ENCODE measurements around the gene SLC51A. TPM values are rescaled to one million over a fixed set of nuclear protein-coding genes. Genes with fewer than 3 reads are reported as not detected.

SLC51A gene
- total RNA-seq, 4 donors from 2014 or later, result 25.6 to 284 (median 204) TPM

DNA sequence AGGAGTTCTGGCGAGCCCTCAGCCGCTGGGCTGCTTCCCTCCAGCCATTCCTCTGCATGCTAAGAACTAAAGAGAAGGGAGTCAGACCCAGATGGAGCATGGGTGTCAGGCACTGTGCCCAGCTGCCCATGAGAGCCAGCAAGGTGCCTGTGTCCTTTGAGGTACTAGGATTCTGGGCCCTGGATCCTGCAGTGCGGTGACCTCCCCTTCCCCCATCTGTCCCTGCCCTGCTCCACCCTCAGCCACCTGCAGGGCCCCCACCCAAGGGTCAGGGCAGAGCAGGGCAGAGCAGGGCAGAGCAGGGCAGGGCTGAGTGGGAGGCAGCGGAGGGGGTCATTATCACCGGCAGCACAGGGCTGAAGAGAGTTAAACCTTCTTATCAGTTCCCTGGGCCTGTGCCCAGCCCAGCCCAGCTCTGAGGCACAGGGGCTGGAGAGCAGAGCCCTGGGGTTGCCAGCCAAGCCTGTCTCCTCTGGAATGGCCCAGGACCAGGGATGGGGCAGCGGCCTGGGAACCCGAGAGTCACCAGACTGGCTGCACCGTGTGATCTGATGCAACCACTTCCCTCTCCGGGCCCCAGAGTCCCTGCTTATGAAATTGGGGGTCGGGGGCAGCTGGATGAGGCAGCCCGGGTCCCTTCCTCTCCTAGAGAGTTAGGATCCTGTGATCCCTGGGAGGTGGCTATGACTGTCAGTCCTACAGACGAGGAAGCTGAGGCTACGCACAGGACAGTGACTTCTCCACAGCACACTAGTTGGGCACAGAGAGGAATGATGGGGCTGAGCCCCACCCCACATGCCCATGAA is 22.4 kb upstream of the SLC51A start:
- peaks cover 15 to 46% (median 20%) of the 10 kb centered on the region in 4 donors for H3K4me1 ChIP-seq
- DNase-seq, result peak in 2 of 3 donors; percentile 83 to 87
- no peaks in the 10 kb centered on the region for H3K9me3 ChIP-seq
- no peaks in the 10 kb centered on the region for H3K36me3 ChIP-seq
- peak in 1 of 2 donors; percentile 46 for TF ChIP-seq POLR2A (IDR thresholded peaks at IDR 0.05)
- TF ChIP-seq, protein P1, sequence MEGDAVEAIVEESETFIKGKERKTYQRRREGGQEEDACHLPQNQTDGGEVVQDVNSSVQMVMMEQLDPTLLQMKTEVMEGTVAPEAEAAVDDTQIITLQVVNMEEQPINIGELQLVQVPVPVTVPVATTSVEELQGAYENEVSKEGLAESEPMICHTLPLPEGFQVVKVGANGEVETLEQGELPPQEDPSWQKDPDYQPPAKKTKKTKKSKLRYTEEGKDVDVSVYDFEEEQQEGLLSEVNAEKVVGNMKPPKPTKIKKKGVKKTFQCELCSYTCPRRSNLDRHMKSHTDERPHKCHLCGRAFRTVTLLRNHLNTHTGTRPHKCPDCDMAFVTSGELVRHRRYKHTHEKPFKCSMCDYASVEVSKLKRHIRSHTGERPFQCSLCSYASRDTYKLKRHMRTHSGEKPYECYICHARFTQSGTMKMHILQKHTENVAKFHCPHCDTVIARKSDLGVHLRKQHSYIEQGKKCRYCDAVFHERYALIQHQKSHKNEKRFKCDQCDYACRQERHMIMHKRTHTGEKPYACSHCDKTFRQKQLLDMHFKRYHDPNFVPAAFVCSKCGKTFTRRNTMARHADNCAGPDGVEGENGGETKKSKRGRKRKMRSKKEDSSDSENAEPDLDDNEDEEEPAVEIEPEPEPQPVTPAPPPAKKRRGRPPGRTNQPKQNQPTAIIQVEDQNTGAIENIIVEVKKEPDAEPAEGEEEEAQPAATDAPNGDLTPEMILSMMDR (IDR thresholded peaks at IDR 0.05), result peak in 3 of 6 experiments; percentile 41 to 43 (median 43)
- peak overlapping the region; percentile 55 to 91 (median 80) for H3K27ac ChIP-seq
- H3K4me3 ChIP-seq, result no peak overlapping the region
- no peaks in the 10 kb centered on the region for H3K27me3 ChIP-seq

DNA sequence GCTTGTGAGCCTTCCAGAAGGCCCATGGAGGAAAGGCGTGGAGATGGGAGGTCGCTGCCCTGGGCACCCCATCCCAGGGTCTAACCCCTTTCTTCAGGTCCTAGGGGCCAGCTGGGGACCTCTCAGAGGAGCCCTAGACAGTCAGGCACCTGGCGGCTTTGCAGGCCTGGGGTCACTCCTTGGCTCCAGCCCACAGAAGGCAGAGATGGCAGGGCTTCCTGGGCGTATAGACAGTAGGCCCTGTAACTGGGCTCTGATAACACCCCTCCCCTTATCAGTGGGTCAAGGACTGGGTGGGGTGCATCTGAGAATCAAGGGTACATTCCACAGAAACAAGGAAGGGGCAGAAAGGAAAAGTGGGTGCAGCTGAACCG is 21.8 kb upstream of the SLC51A start:
- Histone ChIP-seq H3K4me1 (peaks cover 15 to 46% (median 20%) of the 10 kb centered on the region in 4 donors), H3K27me3 (no peaks in the 10 kb centered on the region), H3K4me3 (no peak overlapping the region), H3K9me3 (no peaks in the 10 kb centered on the region), H3K36me3 (no peaks in the 10 kb centered on the region), H3K27ac (peak overlapping the region in 3 of 4 donors; percentile 78 to 91 (median 83))
- DNase-seq, result no peak
- TF ChIP-seq, protein P1 (IDR thresholded peaks at IDR 0.05), result no peak
- TF ChIP-seq POLR2A (IDR thresholded peaks at IDR 0.05), result no peak

DNA sequence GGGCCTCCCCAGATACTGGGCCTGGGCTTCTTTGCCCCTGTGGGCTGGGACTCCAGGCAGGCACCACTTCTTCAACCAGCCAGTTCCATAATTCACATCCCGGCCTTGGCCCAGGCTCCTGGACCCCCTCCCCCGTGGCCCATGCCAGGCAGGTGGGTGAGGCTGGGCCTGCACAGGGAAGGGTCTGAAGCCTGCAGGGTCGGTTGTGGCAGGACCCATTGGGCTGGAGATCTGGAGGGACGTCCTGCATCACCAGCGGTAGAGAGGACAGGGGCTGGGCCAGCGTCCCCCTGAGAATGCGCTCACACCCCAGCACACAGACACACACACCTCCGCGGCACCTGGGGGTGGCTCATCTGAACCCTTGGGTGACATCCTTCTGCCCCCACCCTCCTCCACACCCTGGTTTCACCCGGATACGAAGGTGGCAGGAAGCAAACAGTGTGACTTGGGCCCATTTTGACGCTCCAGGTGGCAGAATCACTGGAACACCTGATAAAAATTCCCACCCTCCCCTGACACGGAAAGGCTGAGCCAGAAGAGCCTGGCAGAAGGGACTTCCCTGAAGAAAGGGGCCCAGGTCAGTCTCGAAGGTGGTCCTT is 20.6 kb upstream of the SLC51A start:
- no peaks in the 10 kb centered on the region for H3K27me3 ChIP-seq
- H3K36me3 ChIP-seq, result no peaks in the 10 kb centered on the region
- no peak overlapping the region for H3K27ac ChIP-seq
- DNase-seq, result no peak
- H3K4me3 ChIP-seq, result no peak overlapping the region
- peaks cover 15 to 46% (median 20%) of the 10 kb centered on the region in 4 donors for H3K4me1 ChIP-seq
- H3K9me3 ChIP-seq, result no peaks in the 10 kb centered on the region
- TF ChIP-seq, protein P1 (IDR thresholded peaks at IDR 0.05), result no peak
- TF ChIP-seq POLR2A (IDR thresholded peaks at IDR 0.05), result no peak

DNA sequence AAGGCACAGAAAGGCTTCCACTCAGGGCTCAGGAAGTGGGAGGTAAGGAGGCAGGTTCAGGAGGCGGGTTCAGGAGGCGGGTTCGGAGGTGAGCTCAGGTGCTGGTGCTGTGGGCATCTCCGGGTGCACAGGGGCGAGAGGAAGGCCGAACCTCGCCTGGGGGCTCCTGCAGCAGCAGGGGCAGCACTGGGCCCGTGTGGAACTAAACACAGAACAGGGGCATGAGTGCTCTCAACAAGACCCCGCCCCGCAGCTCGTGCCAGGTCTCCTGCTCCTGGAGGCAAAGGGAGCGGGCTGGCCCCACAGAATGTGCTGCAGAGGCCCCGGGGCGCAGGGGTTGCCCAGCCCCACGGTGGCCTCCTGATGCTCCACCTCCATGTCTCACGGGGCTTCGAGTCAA is 18.8 kb upstream of the SLC51A start:
- no peak for DNase-seq
- Histone ChIP-seq H3K4me1 (peaks cover 7 to 38% (median 14%) of the 10 kb centered on the region in 4 donors), H3K36me3 (no peaks in the 10 kb centered on the region), H3K27me3 (no peaks in the 10 kb centered on the region), H3K4me3 (no peak overlapping the region), H3K27ac (no peak overlapping the region), H3K9me3 (no peaks in the 10 kb centered on the region)
- TF ChIP-seq, protein P1 (IDR thresholded peaks at IDR 0.05), result no peak
- no peak for TF ChIP-seq POLR2A (IDR thresholded peaks at IDR 0.05)

DNA sequence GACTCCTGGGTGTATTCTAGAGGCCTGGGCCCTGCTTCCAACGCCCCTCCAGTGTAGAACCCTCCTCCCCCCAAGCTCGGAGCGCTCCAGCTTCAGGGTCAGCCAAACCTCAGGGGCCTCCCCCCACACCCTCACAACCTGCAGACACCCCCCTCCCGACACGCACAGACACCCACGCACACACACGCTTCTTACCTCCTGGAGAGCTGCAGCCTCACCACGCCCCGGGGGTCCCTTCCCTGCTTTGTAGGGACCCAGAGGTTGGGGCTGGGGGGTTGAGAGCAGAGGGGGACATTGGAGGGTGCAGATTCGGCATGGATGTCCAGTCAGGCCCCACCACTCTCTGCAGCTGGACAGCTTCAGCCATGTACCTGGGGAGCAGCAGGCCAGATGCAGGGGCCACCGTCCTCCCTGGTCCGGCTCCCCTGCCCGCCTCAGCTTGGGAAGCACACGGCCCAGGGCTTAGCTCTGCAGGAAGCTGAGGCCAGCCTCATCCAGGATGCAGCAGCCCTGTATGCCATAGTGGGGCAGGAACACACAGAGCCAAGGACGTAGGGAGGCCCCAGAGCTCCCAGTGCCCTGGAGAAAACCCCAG is 18.2 kb upstream of the SLC51A start:
- DNase-seq, result no peak
- Histone ChIP-seq H3K27me3 (no peaks in the 10 kb centered on the region), H3K36me3 (no peaks in the 10 kb centered on the region), H3K4me1 (peaks cover under 1 to 31% (median 8%) of the 10 kb centered on the region in 4 donors), H3K9me3 (no peaks in the 10 kb centered on the region), H3K4me3 (no peak overlapping the region), H3K27ac (no peak overlapping the region)
- TF ChIP-seq, protein P1 (IDR thresholded peaks at IDR 0.05), result no peak
- TF ChIP-seq POLR2A (IDR thresholded peaks at IDR 0.05), result no peak

Data from Peyer's patch (tissue), 4 donors.